Activated CD8-positive, alpha-beta memory T cell treated with anti-CD3 and anti-CD28 coated beads, Interleukin-2, amount 50 U/mL, for 4 hours (primary cell): ENCODE measurements around the gene GPC6.

Experiments
- DNase-seq: peaks from one replicate; pipeline ENCODE4 v3.0.0-alpha.2; 2020

Gene GPC6

GRCh38 chr13:93621966-93622365 is 395.4 kb downstream of the GPC6 start:
- DNase-seq = no peak

- DNase-seq = no peak
These were observed 397.7 kb downstream of the GPC6 start for GRCh38 chr13:93624311-93624777.

- DNase-seq = no peak
These were observed 398.9 kb downstream of the GPC6 start for GRCh38 chr13:93625536-93625935.

- no peak for DNase-seq
These were observed 401.7 kb downstream of the GPC6 start for GRCh38 chr13:93628136-93628797.

GRCh38 chr13:93635616-93636032 is 409.0 kb downstream of the GPC6 start:
- DNase-seq = no peak

GRCh38 chr13:93637852-93638251 is 411.2 kb downstream of the GPC6 start:
- DNase-seq = no peak

GRCh38 chr13:93640452-93640851 is 413.8 kb downstream of the GPC6 start:
- no peak for DNase-seq

GRCh38 chr13:93646245-93646644 is 419.6 kb downstream of the GPC6 start:
- DNase-seq = no peak

- DNase-seq = no peak
These were observed 422.9 kb downstream of the GPC6 start for GRCh38 chr13:93649496-93649895.

- DNase-seq = no peak
These were observed 427.2 kb downstream of the GPC6 start for GRCh38 chr13:93653776-93654175.

GRCh38 chr13:93655154-93655553 is 428.5 kb downstream of the GPC6 start:
- DNase-seq = no peak

- no peak for DNase-seq
These were observed 433.9 kb downstream of the GPC6 start for GRCh38 chr13:93660391-93661063.

- DNase-seq = no peak
These were observed 444.3 kb downstream of the GPC6 start for GRCh38 chr13:93670866-93671265.

GRCh38 chr13:93672996-93673395 is 446.4 kb downstream of the GPC6 start:
- no peak for DNase-seq

GRCh38 chr13:93673885-93674284 is 447.3 kb downstream of the GPC6 start:
- DNase-seq = no peak

- DNase-seq = no peak
These were observed 447.7 kb downstream of the GPC6 start for GRCh38 chr13:93674337-93674755.

GRCh38 chr13:93680329-93680728 is 453.7 kb downstream of the GPC6 start:
- DNase-seq = no peak

- no peak for DNase-seq
These were observed 459.3 kb downstream of the GPC6 start for GRCh38 chr13:93685900-93686299.

GRCh38 chr13:93686399-93686798 is 459.8 kb downstream of the GPC6 start:
- no peak for DNase-seq

GRCh38 chr13:93687261-93687660 is 460.7 kb downstream of the GPC6 start:
- DNase-seq = no peak

GRCh38 chr13:93689333-93689732 is 462.7 kb downstream of the GPC6 start:
- DNase-seq = no peak

GRCh38 chr13:93690139-93690538 is 463.5 kb downstream of the GPC6 start:
- DNase-seq = no peak

GRCh38 chr13:93698016-93698613 is 471.5 kb downstream of the GPC6 start:
- no peak for DNase-seq

GRCh38 chr13:93700115-93700514 is 473.5 kb downstream of the GPC6 start:
- no peak for DNase-seq
